Right lung (tissue), 5 donors: ENCODE data around the gene LFNG. TPM values are rescaled to one million over a fixed set of nuclear protein-coding genes. Genes with fewer than 3 reads are reported as not detected.
A peak's percentile ranks its signal among the peaks of the same experiment; 100 is the strongest.

ENCODE experiments used
- DNase-seq, 2 donors: peaks; one replicate each; pipeline ENCODE4 v3.0.0-alpha.2; 2013
- polyA plus RNA-seq, 5 donors: library from polyadenylated mRNA; unstranded; fragments of 120-200 nt; gene quantifications; one replicate each; pipeline versions ENCODE4 v1.2.1 to v1.2.3, GENCODE V29; 2013; ENCODE audit warnings: inconsistent platforms in 1 of 5, low replicate concordance in 1 of 5; ENCODE audit not compliant: insufficient read length in 5 of 5, insufficient read depth in 1 of 5

Gene LFNG
- polyA plus RNA-seq, 5 donors = 6.2 to 13.6 (median 9.3) TPM

DNA sequence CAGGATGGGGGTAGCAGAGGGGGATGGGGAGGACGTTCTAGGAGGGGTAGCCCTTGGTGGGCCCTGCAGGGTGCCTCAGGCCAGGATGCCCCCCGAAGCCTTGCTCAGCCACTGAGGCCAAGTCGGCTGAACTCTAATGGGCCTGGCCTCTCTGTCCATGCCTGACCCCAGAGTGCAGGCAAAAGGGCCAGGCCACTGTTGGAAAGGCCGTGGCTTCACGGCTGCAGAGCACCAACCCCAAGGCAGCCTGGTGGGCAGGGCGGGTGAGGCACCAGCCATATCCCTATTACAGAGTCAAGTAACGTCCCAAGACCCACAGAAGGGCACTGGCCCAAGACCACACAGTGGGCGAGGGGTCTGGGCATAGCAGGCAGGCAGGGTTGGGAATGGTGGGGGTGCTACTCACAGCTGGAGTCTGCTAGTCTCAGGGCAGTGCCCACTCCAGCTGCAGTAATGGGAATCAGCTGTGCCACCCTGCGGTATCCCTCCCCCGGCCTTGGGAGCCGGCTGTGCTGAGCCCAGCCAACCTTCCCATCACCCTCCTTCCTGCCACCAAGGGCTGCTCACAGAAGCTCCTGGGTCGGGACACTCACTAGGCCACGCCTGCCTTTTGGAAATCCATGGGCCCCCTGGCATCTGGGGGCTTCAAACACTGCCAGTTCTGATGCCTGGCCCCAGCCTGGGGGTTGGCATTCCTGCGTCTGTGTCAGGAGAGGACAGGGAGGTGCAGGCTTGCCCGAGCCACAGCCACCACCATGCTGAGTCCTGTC is 4.0 kb upstream of the LFNG start:
- no peak for DNase-seq

DNA sequence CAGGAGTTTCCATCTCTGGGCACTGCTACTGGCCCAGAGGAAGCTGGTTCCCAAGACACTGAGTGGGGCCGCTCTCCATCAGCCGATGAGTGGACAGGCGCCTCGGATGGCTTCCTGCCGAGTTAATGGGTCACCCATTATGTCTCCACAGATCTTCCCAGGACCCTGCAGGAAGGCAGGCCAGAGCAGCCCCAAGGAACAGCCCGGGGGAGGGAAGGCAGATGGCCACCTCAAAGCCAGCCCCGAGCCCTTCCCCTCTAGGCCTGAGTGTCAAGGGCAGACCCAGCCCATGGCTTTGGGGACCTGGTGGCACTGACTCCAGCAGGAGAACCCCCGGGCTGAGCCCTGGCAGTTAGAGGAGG is 3.4 kb upstream of the LFNG start:
- DNase-seq = no peak

DNA sequence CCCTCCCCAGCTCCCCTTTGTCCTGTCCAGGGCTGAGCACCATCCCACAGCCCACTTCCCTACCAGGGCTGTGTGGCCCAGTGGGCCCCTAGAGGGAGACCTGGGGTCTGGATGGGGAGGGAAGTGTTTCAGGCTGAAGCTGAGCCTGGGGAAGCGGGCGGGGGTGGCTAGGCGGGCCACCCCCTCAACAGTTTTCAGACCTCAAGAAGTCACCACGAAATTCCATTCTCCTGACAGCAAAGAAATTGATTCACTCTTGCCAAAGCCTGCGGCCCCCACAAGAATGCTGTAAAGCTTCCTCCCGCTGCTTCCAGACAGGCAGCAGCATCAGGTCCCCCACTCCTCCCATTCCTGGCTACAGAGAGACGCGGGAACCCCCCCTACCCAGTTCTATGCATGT is 2.5 kb upstream of the LFNG start:
- no peak for DNase-seq

DNA sequence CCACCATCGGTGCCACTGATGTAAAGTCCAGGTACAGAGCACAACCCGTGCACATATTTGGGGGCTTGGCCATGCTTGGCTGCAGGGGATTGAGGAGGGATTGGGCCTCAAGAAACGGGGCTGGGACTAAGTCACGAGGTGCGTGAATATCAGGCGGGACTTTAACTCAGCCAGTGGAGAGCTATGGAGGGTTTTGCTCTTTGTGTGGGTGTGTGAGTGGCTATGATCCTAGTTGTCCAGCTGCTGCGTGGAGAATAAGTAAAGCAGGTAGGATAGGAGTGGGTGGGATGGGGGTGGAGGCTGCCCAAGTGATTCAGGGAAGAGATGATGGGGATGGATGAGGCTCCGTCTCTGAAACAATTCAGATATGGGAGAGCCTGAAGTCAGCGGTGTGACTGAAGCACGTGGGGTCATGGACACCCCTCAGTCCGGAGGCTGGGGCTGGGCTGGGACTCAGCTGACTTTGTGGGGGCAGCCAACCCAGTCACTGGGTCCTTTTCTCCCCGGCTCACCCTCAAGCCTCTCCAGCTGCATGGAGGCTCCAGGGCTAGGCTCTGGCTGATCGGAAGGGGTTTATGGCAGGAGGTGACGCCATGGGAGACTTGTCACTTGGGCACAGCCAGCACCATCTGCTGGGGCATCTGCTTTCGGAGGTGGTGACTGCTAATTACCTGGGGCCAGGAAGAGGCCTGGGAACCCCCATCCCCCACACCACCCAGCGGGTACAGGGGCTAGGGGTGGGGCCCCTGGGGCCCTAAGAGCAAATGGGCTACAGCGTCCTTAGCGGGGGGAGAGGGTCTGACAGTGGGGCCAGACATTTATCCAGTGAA is 1.7 kb upstream of the LFNG start:
- DNase-seq = no peak

DNA sequence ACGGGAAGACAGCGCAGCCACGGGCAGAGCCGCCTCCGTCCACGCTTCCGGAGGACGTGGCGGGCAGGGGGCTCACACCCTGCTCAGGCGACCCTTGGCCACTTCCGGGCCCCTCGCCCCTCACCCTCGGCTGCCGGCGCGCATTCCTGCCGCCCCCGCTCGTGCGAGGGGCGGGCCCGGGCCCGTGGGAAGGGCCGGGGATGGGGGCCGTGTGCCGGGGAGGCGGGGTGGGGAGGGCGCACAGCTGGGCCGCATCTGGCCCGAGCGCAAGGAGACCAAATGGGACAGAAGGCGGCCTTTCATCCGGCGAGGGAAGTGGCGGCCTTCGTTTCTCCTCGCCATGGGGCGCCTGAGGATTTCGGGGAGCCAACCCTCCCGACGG is 846 bp upstream of the LFNG start:
- DNase-seq = no peak

DNA sequence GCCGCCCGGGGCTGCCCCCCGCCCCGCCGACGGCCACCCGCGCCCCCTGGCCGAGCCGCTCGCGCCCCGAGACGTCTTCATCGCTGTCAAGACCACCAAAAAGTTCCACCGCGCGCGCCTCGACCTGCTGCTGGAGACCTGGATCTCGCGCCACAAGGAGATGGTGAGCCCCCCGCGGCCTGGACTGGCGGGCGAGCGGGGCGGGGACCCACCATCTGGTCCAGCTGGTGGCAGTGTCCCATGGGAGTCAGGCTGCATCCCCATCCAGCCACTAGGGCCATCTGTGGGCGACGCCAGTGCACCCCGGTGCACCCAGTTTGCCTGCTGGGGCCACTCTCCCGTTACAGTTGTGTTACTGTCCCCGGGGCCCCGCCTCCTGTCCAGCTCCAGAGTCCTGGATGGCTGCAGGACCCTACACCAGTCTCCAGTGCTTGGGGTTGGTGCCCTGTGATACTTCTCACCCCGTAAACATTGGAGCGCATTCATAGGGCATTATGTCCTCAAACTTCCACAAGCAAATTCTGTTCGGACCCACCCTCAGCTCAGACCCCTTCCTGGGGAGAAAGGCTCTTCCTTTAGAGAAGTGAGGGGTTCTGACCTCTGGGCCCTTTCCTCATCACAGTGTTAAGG is 672 bp downstream of the LFNG start:
- DNase-seq = no peak

DNA sequence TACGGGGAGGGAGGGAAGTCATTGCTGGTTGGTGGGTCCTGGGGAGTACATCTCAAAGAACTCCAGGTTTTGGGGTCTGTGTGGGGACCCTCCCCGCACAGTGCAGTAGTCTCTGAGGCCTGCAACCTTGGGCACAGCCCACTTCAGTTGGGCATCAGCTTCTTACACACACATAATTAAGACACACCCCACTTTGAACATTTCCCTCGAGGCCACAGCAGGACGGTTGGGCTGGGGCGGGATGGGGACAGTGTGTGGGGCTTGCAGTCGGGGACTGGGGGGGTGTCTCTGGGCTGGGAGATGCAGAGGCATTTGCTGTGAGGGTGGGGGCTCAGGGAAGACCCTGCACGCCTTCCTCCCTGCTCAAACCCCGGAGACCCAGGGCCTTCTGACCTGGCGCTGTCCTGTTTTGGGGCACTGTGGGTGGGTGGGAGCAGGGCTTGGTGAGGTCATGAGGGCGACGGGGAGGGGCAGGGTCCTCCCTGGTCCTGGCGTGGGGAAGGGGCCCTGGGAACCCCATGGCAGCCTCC is 1.3 kb downstream of the LFNG start:
- no peak for DNase-seq

DNA sequence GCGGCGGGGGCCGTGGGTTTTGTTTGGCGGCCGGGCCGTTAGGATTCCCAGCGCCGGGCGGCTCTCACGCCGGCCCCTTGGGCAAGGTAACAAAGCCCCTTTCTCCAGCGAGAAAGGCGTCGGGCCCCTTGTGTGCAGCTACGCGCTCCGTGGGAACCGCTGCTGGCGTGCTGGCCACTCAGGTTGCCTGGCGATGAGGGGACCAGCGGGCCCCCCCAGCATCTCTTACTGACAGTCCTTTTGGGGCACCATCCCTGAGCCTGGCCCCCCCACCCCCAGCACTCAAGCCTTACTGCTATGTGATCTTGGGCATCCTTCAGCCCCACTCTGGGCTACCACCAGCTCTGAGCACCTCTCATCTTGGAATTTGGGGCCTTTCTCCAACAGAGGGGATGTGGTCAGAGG is 1.8 kb downstream of the LFNG start:
- DNase-seq = no peak

DNA sequence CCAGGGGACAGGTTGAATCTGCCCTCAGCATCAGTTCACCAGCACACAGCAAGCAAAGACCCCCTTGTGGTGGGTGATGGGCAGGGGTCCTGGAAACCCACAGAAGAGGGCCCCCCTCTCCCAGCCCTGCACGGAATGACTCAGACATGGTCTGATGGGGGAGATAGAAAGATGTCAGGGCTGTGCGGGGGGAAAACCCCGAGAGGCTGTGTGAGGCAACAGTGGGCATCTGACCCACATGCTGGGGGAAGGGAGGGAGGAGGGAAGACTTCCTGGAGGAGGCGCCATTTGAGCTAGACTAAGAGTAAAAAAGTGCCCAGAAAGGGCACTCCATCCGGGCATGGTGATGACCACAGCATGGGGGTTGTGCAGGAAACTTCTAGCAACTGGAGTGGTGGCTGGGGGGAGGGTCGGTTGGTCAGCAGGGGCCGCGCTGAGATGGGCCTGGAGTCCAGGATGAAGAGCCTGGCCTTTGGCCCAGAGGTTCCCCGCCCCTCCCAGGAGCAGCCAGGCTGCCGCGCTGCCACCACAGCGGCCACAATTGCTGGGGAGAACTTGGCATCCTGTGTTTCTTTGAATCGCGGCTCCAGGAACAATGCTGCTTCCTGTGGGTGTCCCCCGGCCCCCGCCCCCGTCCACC is 2.5 kb downstream of the LFNG start:
- no peak for DNase-seq

DNA sequence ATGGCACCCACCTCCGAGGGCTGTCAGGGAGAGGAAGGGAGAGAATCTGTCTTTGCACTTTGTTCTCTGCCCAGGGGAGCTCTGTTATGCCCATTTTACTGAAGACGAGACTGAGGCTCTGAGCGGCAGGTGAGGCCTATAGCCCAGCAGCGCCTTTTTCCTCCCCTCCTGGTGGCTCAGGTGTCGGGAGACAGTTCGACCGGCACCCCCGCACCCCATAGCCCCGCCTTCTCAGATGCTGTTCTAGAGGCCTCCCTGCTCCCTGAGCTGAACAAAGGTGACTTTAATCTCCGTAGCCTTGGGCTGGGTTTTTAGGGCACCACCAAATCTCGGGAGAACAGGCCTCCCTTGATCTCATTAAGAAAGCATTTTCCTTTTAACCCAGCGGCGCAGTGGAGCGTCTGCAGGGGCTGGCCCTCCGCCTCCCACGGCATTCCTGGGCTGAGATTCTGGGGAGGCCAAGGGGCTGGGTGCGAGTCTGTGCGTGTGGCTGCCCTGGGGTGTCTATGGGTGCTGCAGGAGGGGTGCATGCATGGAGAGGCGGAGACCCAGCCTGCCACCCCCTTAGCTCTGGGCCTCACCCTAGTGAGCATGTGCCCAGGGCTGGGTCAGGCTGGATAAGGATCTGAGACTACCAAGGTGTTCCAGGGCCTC is 3.3 kb downstream of the LFNG start:
- no peak for DNase-seq

DNA sequence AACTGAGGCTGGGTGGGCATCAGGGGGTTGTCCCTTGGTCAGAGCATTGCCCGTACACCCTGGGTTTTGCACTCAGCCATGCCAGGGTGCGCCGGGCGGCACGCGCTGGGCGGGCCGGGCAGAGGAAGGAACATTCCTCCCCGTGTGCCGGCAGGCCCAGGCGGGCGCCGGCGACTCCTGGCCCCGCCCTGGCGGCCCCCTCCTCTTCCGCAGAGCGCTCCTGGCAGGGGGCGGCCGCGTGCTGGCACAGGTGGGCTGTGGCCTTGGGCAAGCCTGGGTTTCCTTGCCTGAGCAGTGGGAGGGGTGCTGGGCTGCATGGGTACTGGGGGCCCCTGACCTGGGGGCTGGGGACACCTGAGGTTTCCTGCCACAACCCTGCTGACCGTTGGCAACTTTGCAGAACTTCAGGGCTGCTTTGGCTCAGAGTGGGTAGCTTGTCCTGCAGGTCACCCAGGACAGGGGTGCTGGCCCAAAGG is 3.9 kb downstream of the LFNG start:
- no peak for DNase-seq

DNA sequence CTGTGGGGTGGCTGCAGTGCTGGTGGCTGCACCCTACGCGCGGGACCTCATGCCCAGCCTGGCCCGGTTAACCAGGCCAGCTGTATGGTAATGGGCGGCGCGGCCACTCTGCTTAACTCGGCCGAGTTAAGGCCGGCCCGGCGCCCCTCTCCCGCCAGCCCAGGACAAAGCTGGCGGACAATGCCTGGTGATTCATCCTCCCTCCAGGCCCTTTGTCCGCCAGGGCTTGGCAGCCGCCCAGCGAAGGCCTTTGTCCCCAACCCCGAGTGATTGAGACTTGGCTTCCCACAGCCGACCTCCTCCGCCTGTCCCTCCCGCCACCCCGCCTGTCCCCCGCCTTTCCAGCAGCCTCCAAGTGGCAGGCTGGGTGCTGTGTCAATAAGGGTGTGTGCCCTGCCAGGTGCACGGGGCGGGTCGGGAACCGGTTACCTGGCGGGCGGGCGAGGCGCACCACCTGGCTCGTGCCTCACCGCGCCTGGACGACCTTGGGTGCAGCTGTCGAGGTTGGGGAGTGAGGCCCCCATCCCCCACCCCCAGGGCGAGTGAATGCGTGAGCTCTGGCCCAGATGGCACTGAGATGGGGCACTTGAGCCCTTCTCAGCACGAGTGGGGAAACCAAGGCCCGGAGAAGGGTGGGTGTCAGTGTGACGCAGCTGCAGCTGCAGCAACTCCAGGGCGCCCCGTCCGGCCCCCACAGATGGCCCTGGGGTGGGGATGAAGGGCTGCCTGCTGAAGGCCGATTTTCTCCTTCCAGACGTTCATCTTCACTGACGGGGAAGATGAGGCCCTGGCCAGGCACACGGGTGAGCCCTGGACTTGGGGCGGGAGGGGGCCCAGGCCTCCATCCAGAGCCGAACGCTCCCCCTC is 4.6 kb downstream of the LFNG start:
- DNase-seq = peak in 1 of 2 donors; percentile 61

DNA sequence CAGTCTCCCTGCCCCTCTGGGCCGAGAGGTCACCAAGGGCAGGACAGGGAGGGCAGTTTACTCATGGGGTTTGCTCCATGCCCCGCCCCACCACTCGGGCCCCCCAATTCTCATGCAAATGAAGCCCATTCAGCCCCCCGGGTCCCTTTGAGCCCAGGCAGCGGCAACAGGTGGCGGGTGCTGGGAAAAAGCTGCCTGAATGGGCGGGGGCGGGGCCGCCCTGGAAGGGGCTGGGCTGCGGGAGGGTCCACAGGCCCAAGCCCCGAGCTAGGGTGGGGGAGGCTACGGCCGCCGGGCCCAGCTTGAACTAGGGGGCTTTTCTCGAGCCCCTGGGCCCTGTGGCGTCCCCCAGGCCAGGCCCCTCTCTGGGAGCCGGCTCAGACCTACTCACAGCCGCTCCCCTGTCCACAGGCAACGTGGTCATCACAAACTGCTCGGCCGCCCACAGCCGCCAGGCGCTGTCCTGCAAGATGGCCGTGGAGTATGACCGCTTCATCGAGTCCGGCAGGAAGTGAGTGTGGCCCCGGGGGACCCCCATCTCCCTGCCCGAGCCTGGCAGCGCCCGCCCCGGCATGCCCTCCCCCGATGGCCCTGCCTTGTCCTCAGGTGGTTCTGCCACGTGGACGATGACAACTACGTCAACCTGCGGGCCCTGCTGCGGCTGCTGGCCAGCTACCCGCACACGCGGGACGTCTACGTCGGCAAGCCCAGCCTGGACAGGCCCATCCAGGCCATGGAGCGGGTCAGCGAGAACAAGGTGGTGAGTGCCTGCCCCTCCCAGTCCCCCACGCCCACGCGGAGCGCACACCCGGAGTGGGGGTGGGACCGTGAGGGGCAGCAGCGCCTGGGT is 5.5 kb downstream of the LFNG start:
- DNase-seq = no peak

DNA sequence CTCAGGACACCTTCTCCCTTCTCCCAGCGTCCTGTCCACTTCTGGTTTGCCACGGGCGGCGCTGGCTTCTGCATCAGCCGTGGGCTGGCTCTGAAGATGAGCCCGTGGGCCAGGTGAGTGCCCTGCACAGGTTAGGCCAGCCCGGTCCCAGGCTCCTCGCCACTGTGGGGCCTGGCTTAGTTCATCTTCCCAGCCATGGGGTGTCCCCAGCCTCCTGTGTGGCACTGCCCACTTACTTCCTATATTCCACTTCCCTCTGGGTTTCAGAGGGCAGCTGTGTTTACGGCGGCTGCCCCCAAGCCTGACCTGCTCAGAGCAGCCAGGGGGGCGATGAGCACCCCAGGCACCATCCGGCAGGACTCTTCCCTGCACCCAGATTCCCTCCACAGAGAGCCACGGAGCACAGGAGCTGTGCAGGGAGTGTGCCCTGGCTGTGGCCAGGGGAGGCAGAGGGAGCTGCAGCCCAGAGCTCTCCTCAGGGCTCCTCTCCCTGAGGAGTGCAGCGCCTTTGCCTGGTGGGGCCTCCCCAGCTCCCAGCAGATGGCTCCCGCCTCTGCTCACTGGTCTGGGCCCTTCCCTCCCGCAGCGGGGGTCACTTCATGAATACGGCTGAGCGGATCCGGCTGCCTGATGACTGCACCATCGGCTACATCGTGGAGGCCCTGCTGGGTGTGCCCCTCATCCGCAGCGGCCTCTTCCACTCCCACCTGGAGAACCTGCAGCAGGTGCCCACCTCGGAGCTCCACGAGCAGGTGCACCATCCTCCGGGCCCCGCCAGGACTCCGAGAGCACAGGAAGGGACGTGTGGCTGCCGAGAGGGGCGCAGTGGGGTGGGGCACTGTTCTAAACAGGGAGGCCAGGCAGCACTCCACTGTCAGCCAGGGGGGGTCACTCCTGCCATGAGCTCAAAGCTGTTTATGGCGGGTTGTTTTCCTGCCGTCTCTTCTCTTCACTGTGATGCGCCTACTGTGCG is 6.4 kb downstream of the LFNG start:
- DNase-seq = no peak

DNA sequence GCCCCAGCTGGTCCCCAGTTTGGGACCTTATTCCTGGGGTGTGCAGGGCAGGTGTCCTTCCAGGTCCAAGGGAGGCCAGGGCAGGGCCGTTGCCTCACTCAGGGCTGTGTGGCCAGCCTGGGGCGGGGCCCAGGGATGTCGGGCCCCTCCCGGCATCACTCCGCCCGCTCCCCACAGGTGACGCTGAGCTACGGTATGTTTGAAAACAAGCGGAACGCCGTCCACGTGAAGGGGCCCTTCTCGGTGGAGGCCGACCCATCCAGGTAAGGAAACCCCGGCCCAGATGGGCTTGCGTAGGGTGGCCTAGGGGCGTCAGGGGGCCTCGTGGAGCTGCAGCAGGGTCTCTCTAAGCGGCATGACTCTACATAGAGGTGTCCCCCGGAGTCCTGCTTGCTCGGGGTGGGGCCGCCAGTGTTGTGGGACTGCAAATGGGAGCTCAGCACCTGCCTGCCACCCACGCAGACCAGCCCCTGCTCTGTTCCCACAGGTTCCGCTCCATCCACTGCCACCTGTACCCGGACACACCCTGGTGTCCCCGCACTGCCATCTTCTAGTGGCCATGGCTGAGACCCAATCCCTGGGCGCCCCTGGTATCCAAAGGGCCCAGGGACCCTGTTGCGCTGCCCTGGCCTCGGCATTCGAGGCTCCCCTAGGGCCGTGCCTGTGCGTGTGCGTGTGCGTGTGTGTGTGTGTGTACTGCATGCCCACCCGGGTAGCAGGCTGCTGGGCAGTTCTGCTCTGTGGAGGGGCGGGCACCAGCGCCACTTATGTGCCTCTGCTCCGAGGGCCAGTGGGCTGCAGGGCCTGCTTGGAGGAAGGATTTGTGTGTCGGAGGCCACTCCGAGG is 7.3 kb downstream of the LFNG start:
- no peak for DNase-seq

DNA sequence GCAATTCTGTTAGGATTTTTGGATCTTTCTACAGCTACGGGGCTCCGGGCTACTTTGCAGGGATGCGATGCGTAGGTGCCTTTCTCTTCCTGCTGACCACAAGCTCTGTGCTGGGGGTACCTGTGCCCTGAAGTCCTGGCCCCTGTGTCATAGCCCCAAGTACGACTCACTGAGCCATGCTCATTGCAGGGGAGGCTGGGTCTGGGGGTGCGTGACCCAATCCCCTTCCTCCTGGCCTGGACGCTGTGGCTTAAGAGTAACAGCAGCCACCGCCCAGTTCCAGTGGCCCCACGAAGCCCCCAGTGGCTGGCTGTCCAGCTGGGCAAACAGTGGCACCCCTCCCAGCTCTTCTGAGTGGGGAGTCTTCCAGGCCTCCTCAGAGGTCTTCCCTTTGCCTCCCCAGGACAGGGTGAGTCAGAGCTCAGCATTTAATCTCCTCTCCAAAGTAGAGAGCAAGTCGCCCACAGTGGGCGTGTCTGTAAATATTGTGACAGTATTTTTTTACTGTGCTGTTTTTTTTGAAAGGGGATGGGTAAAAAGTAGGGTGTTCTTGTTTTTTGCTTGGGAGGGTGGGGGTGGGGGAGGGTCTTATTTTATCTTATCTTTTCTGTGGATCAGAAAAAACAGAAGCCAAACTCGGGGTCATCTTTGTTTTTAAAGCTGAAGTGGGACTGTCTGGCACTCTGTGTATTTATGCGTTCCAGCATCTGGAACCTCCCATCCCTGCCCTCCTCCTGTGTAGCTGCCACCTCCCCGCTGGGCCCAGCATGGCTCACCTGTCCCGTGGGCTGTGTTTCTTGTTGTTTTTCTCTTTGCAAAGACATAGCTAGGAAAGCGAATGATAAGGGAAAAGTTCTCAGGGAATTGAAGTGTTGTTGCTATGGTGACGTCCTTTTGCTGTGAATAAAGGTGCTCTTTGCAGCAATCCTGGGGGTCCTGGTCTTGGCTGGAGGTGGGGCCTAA is 8.2 kb downstream of the LFNG start:
- DNase-seq = no peak
